Upper lobe of left lung (tissue), 4 donors: ENCODE measurements around the gene SLC18A3.

Source experiments
- CTCF ChIP-seq, 6 experiments: fragments of 450-650 bp in 4 of 6; fragments of 200-600 bp in 2 of 6; sonication (generic) in 2 of 6; IDR thresholded peaks; one replicate each; pipeline ENCODE4 v1.5.1; 2016 to 2019; ENCODE audit warnings: antibody characterized with exemption in 6 of 6
- EP300 ChIP-seq, 4 donors: sonication (generic); formaldehyde crosslinking; IDR thresholded peaks; one replicate each; pipeline ENCODE4 v1.5.1; 2017; ENCODE audit warnings: antibody characterized with exemption in 4 of 4, control low read depth in 2 of 4
- POLR2A ChIP-seq, 4 donors: fragments of 450-650 bp; IDR thresholded peaks; one replicate each; pipeline ENCODE4 v1.5.1; 2016 to 2017; ENCODE audit warnings: antibody characterized with exemption in 4 of 4, mild to moderate bottlenecking in 2 of 4
- POLR2AphosphoS5 ChIP-seq, 2 donors: sonication (generic); formaldehyde crosslinking; IDR thresholded peaks; one replicate each; pipeline ENCODE4 v1.5.1; 2017; ENCODE audit warnings: antibody characterized with exemption in 2 of 2

GRCh38 chr10:49624629-49625028 lies 14.5 kb downstream of the SLC18A3 start:
- TF ChIP-seq CTCF (IDR thresholded peaks at IDR 0.05): no peak
- TF ChIP-seq POLR2A (IDR thresholded peaks at IDR 0.05): no peak
- TF ChIP-seq POLR2AphosphoS5 (IDR thresholded peaks at IDR 0.05): no peak
- no peak for TF ChIP-seq EP300 (IDR thresholded peaks at IDR 0.05)
